ENCODE measurements around the gene UBAC2. TPM values are rescaled to one million over a fixed set of nuclear protein-coding genes. Genes with fewer than 3 reads are reported as not detected.
"Not testable (repeated sequence)": the region's sequence is repeated elsewhere in the genome, so short reads cannot be mapped to it uniquely, and the experiment has no call there.

Gene UBAC2
- total RNA-seq, 2 donors from 2014 or later = 72.7 to 80.4 TPM

- Histone ChIP-seq H3K27me3 (ENCODE audit: control insufficient read depth, insufficient read depth, low read length, poor library complexity, severe bottlenecking) (no peaks in the 10 kb centered on the region), H3K36me3 (ENCODE audit: control insufficient read depth, insufficient read depth, low read length) (peaks cover 52% of the 10 kb centered on the region), H3K27ac (ENCODE audit: low read depth, low read length) (no peak overlapping the region), H3K9me3 (ENCODE audit: control insufficient read depth, low read length) (peaks cover 4% of the 10 kb centered on the region), H3K4me1 (ENCODE audit: control insufficient read depth, insufficient read depth, low read length) (no peaks in the 10 kb centered on the region), H3K4me3 (ENCODE audit: low read length) (no peak overlapping the region), H3K9ac (ENCODE audit: extremely low read depth, low read length, poor library complexity, severe bottlenecking) (no peak overlapping the region)
- H3K4me3 Mint-ChIP-seq = no peak overlapping the region
- H3K4me1 Mint-ChIP-seq = no peaks in the 10 kb centered on the region
- TF ChIP-seq CTCF (conservative IDR thresholded peaks at IDR 0.05) = no peak
- peaks cover 61% of the 10 kb centered on the region for H3K36me3 Mint-ChIP-seq (ENCODE audit: low read depth)
- peaks cover 7% of the 10 kb centered on the region for H3K9me3 Mint-ChIP-seq
- no peaks in the 10 kb centered on the region for H3K27me3 Mint-ChIP-seq (ENCODE audit: insufficient read depth)
- H3K27ac Mint-ChIP-seq = no peak overlapping the region
- WGBS, 2 experiments (ENCODE audit: insufficient coverage in 1 of 2, insufficient read length in 1 of 2) = 97 to 100% methylated on average over 1 of the region's 1 CpG
- DNase-seq = no peak
Observed at GRCh38 chr13:99246100-99246499, 45.4 kb downstream of the UBAC2 start.

GRCh38 chr13:99249178-99249577 is 48.5 kb downstream of the UBAC2 start:
- not testable (repeated sequence) for H3K4me3 ChIP-seq (ENCODE audit: low read length); H3K9me3 ChIP-seq (ENCODE audit: control insufficient read depth, low read length); H3K27me3 Mint-ChIP-seq (ENCODE audit: insufficient read depth); H3K4me3 Mint-ChIP-seq; H3K27ac Mint-ChIP-seq; H3K4me1 Mint-ChIP-seq; H3K9me3 Mint-ChIP-seq; DNase-seq; H3K27ac ChIP-seq (ENCODE audit: low read depth, low read length); H3K9ac ChIP-seq (ENCODE audit: extremely low read depth, low read length, poor library complexity, severe bottlenecking); H3K27me3 ChIP-seq (ENCODE audit: control insufficient read depth, insufficient read depth, low read length, poor library complexity, severe bottlenecking); H3K4me1 ChIP-seq (ENCODE audit: control insufficient read depth, insufficient read depth, low read length)
- peaks cover 44% of the 10 kb centered on the region for H3K36me3 Mint-ChIP-seq (ENCODE audit: low read depth)
- WGBS, 2 experiments (ENCODE audit: insufficient coverage in 1 of 2, insufficient read length in 1 of 2) = 96 to 100% methylated on average over 1 to 3 of the region's 3 CpGs
- peaks cover 42% of the 10 kb centered on the region for H3K36me3 ChIP-seq (ENCODE audit: control insufficient read depth, insufficient read depth, low read length)

- not testable (repeated sequence) for H3K9ac ChIP-seq (ENCODE audit: extremely low read depth, low read length, poor library complexity, severe bottlenecking); H3K27ac ChIP-seq (ENCODE audit: low read depth, low read length); H3K4me3 ChIP-seq (ENCODE audit: low read length); H3K9me3 Mint-ChIP-seq; H3K4me1 Mint-ChIP-seq; DNase-seq; H3K27me3 Mint-ChIP-seq (ENCODE audit: insufficient read depth); H3K4me1 ChIP-seq (ENCODE audit: control insufficient read depth, insufficient read depth, low read length); H3K27ac Mint-ChIP-seq; H3K27me3 ChIP-seq (ENCODE audit: control insufficient read depth, insufficient read depth, low read length, poor library complexity, severe bottlenecking); H3K4me3 Mint-ChIP-seq; H3K9me3 ChIP-seq (ENCODE audit: control insufficient read depth, low read length)
- H3K36me3 Mint-ChIP-seq (ENCODE audit: low read depth) = peaks cover 44% of the 10 kb centered on the region
- peaks cover 45% of the 10 kb centered on the region for H3K36me3 ChIP-seq (ENCODE audit: control insufficient read depth, insufficient read depth, low read length)
- 98% methylated on average over 2 of the region's 2 CpGs; no CpG with 5 or more reads in 1 of the 2 experiments for WGBS, 2 experiments (ENCODE audit: insufficient coverage in 1 of 2, insufficient read length in 1 of 2)
Observed at GRCh38 chr13:99249606-99250005, 49.0 kb downstream of the UBAC2 start.

DNA sequence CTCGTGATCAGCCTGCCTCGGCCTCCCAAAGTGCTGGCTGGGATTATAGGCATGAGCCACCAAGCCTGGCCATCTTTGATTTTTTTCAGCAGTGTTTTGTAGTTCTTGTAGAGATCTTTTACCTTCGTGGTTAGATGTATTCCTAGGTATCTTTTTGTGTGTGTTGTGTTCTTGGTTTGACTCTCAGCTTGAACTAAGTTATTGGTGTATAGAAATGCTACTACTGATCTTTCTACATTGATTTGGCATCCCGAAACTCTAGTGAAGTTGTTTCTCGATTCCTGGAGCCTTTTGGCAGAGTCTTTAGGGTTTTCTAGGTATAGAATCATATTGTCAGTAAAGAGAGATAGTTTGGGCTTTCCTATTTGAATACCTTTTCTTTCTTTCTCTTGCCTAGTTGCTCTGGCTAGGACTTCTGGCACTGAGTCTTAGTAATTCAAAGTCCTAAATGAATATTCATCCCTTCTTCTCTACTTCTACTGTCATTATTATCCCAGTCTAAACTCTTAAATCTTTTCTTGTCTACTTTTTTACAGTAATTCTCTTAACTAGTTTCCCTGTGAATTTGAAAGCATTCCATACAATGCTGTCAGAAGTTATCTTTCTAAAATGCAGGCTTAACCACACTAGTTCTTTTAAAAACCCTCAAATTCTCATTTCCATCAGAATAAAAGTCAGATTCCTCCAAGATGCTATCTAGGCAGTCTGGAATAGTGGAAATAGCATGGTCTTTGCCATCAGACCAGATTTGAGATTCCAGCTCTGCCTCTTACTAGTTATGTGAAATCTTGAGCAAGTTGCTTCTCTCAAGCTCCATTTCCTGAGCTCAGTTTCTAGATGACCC is 50.5 kb downstream of the UBAC2 start:
- Histone ChIP-seq H3K4me3 (ENCODE audit: low read length) (no peak overlapping the region), H3K4me1 (ENCODE audit: control insufficient read depth, insufficient read depth, low read length) (no peaks in the 10 kb centered on the region), H3K27ac (ENCODE audit: low read depth, low read length) (no peak overlapping the region), H3K9ac (ENCODE audit: extremely low read depth, low read length, poor library complexity, severe bottlenecking) (no peak overlapping the region), H3K27me3 (ENCODE audit: control insufficient read depth, insufficient read depth, low read length, poor library complexity, severe bottlenecking) (no peaks in the 10 kb centered on the region), H3K36me3 (ENCODE audit: control insufficient read depth, insufficient read depth, low read length) (peaks cover 44% of the 10 kb centered on the region), H3K9me3 (ENCODE audit: control insufficient read depth, low read length) (no peaks in the 10 kb centered on the region)
- Mint-ChIP-seq H3K36me3 (ENCODE audit: low read depth) (peaks cover 41% of the 10 kb centered on the region), H3K4me3 (no peak overlapping the region), H3K4me1 (no peaks in the 10 kb centered on the region), H3K9me3 (no peaks in the 10 kb centered on the region), H3K27me3 (ENCODE audit: insufficient read depth) (no peaks in the 10 kb centered on the region), H3K27ac (no peak overlapping the region)
- no peak for TF ChIP-seq CTCF (conservative IDR thresholded peaks at IDR 0.05)
- no peak for DNase-seq
- 78 to 100% methylated on average over 3 to 5 of the region's 5 CpGs for WGBS, 2 experiments (ENCODE audit: insufficient coverage in 1 of 2, insufficient read length in 1 of 2)
